ENCODE results near the gene SNRNP200. TPM values are rescaled to one million over a fixed set of nuclear protein-coding genes. Genes with fewer than 3 reads are reported as not detected.

The SNRNP200 gene
- total RNA-seq, 1 experiment from 2014 or later: 229 TPM

DNA sequence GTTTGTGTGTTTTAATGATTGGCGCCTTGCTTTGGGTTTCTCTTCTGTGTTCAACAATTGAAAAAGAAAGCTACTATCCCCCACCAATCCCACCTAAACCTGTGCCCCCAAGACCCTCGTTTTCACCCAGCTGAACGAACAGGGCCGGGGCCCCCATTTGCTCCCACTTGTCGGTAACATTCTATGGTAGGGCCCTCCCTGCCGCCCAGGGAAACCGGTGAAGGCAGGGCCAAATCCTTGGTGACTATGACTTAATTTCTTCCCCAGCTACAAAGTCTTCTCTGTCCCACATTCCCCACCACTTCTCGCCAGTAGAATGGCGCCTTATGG is 598 bp upstream of the SNRNP200 start:
- H3K79me2 ChIP-seq (ENCODE audit: low read depth): peaks cover 56% of the 10 kb centered on the region
- peak overlapping the region; percentile 98 for H3K4me2 ChIP-seq
- H3F3A ChIP-seq (ENCODE audit: insufficient read depth, low read depth): peaks cover 10% of the 10 kb centered on the region; the same call in 1 of the 2 replicates
- no peaks in the 10 kb centered on the region for H3K9me2 ChIP-seq (ENCODE audit: insufficient read depth)
- intact Hi-C loops (cut with micrococcal nuclease; ENCODE audit: unreplicated experiment): loop anchor here (1.0 to 5.0 kb wide), 4 partner anchors 30 to 226 kb away; partner anchors contain the start of gene CIAO1
- H3K36me3 ChIP-seq (ENCODE audit: low read depth): peaks cover 34% of the 10 kb centered on the region
- peak overlapping the region; percentile 95 for H2AFZ ChIP-seq
- peak overlapping the region; percentile 86 for H3K4me3 ChIP-seq
- H3K9me3 ChIP-seq (ENCODE audit: insufficient read depth, low read depth): no peaks in the 10 kb centered on the region
- TSS peak; percentile 92 for BruUV-seq (replicated peaks)
- TF ChIP-seq CTCF (conservative IDR thresholded peaks at IDR 0.05) (no peak), EZH2 (IDR thresholded peaks at IDR 0.05; ENCODE audit: low read depth) (no peak)
- no peaks in the 10 kb centered on the region for H3K27me3 ChIP-seq (ENCODE audit: insufficient read depth, low read depth)
- H4K20me1 ChIP-seq (ENCODE audit: insufficient read depth): peaks cover 22% of the 10 kb centered on the region; the same call in 1 of the 2 replicates
- no peak for DNase-seq
- ChIA-PET CTCF (no interaction called here), POLR2A (ENCODE audit: unreplicated experiment) (interaction anchor here (0.6 to 0.7 kb wide), 2 partner anchors 10 to 312 kb away, joined by 3 read pairs; no protein-coding TSS in a partner anchor)
- peak overlapping the region; percentile 51 for H3K27ac ChIP-seq
- peaks cover 21% of the 10 kb centered on the region for H3K4me1 ChIP-seq (replicated peaks; ENCODE audit: insufficient read depth)

DNA sequence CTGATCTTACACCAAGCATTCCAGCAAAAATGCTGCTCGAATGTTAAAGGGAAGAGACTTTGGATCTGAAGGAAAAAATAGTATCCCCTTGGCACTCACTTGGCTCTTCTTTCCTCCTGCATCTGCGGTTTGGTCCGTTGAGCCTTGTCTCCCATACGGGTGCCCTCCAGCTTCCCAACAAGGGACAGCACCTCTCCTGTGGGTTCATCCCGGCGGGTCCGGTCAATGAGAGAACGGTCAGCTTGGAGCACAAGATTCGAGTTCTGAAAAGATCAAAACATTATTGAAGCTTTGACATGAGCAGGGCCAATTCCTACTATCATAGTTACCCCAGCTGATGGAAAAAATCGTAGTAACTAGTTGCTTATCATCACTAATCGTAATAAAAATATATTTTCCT is 740 bp downstream of the SNRNP200 start:
- Histone ChIP-seq H3K27ac (peak overlapping the region; percentile 51; the same call in 1 of the 2 replicates), H3K4me1 (replicated peaks; ENCODE audit: insufficient read depth) (peaks cover 21% of the 10 kb centered on the region), H3K36me3 (ENCODE audit: low read depth) (peaks cover 46% of the 10 kb centered on the region), H2AFZ (peak overlapping the region; percentile 95), H3K27me3 (ENCODE audit: insufficient read depth, low read depth) (no peaks in the 10 kb centered on the region), H3K79me2 (ENCODE audit: low read depth) (peaks cover 56% of the 10 kb centered on the region), H4K20me1 (ENCODE audit: insufficient read depth) (peaks cover 22% of the 10 kb centered on the region; the same call in 1 of the 2 replicates), H3K4me3 (peak overlapping the region; percentile 86), H3K4me2 (peak overlapping the region; percentile 98), H3K9me3 (ENCODE audit: insufficient read depth, low read depth) (no peaks in the 10 kb centered on the region), H3K9me2 (ENCODE audit: insufficient read depth) (no peaks in the 10 kb centered on the region), H3F3A (ENCODE audit: insufficient read depth, low read depth) (peaks cover 10% of the 10 kb centered on the region; the same call in 1 of the 2 replicates)
- DNase-seq: no peak
- no peak for TF ChIP-seq CTCF (conservative IDR thresholded peaks at IDR 0.05)
- no peak for TF ChIP-seq EZH2 (IDR thresholded peaks at IDR 0.05; ENCODE audit: low read depth)
- CTCF ChIA-PET: interaction anchor here (0.6 kb wide), 1 partner anchor 31 kb away, joined by 4 read pairs; no protein-coding TSS in a partner anchor
- POLR2A ChIA-PET (ENCODE audit: unreplicated experiment): interaction anchor here (0.5 to 0.6 kb wide), 3 partner anchors 25 to 227 kb away, joined by 3 to 5 read pairs (median 3); no protein-coding TSS in a partner anchor
- BruUV-seq (replicated peaks): TSS peak; percentile 46
- intact Hi-C loops (cut with micrococcal nuclease; ENCODE audit: unreplicated experiment): loop anchor here (1.0 to 5.0 kb wide), 4 partner anchors 32 to 228 kb away; partner anchors contain the start of gene CIAO1

DNA sequence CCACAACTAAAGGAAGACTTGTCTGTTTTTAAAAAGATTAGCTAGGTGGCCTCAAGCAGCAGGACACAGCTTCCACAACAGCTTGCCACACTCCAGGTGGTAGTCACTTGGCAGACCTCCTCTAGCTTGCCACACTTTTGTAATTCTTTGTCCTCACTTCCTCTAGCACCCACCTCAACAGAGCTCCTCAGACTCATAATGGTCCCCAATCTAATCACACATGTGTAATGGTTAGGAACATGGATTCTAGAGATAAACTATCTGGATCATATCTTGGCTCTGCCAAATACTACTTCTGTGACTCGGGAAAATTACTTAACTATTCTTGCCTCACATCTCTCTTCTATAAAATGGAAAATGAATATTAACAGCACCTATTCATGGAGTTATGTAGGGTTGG is 3.5 kb downstream of the SNRNP200 start:
- no peak overlapping the region for H3K27ac ChIP-seq
- H3K79me2 ChIP-seq (ENCODE audit: low read depth): peaks cover 56% of the 10 kb centered on the region
- H3K9me2 ChIP-seq (ENCODE audit: insufficient read depth): no peaks in the 10 kb centered on the region
- peaks cover 22% of the 10 kb centered on the region; the same call in 1 of the 2 replicates for H4K20me1 ChIP-seq (ENCODE audit: insufficient read depth)
- H3K4me2 ChIP-seq: no peak overlapping the region
- H3K4me3 ChIP-seq: no peak overlapping the region
- no peaks in the 10 kb centered on the region for H3K9me3 ChIP-seq (ENCODE audit: insufficient read depth, low read depth)
- BruUV-seq (replicated peaks): no TSS peak
- H3K36me3 ChIP-seq (ENCODE audit: low read depth): peaks cover 71% of the 10 kb centered on the region
- CTCF ChIA-PET: no interaction called here
- intact Hi-C loops (cut with micrococcal nuclease; ENCODE audit: unreplicated experiment): no loop called here
- peaks cover 10% of the 10 kb centered on the region; the same call in 1 of the 2 replicates for H3F3A ChIP-seq (ENCODE audit: insufficient read depth, low read depth)
- POLR2A ChIA-PET (ENCODE audit: unreplicated experiment): interaction anchor here (0.6 kb wide), 1 partner anchor 519 kb away, joined by 3 read pairs; no protein-coding TSS in a partner anchor
- TF ChIP-seq CTCF (conservative IDR thresholded peaks at IDR 0.05) (no peak), EZH2 (IDR thresholded peaks at IDR 0.05; ENCODE audit: low read depth) (no peak)
- no peak overlapping the region for H2AFZ ChIP-seq
- no peaks in the 10 kb centered on the region for H3K27me3 ChIP-seq (ENCODE audit: insufficient read depth, low read depth)
- peaks cover 18% of the 10 kb centered on the region for H3K4me1 ChIP-seq (replicated peaks; ENCODE audit: insufficient read depth)
- DNase-seq: no peak
